ENCODE results near the gene PRKAG2.
A peak's percentile ranks its signal among the peaks of the same experiment; 100 is the strongest.

Gene PRKAG2

DNA sequence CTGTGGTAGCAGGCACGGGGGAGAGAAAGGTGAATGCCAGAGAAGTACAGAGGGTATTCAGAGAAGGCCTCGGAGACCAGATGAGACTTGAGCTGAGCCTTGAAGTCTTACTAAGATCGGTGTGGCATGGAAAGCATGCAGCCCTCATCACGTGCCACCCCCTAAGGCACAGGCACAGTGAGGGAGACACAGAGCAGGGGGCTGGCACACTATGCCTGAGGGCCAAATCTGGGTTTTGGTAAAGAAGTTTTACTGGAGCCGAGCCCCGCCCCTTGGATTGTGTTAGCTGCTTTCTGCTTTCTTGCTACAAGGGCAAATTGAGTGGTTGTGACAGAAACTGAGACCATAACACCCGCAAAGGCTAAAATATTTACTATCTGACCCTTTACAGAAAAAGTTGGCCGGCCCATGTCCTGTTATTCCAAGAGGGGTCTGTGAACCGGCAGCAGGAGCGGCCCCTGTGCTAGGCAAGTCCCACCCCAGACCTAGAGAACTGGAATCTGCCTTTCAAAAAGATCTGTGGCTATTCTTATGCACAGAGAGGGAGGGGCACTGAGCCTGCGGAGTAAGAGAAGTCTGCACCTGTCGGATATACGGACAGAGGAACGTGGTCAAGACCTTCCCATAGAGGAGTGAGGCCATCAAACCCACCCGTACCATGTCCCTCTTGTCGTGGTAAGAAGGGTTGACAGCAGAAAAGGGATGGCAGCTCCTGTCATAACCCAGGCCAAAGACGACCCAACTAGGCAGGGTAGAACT lies 247.9 kb downstream of the PRKAG2 start:
- in situ Hi-C loops (cut with HindIII; ENCODE audit: low pct_ligation_motif_present, low pct_unique_long_range_greater_than_20kb, low sequenced_read_pairs): no loop called here
- DNase-seq: no peak

DNA sequence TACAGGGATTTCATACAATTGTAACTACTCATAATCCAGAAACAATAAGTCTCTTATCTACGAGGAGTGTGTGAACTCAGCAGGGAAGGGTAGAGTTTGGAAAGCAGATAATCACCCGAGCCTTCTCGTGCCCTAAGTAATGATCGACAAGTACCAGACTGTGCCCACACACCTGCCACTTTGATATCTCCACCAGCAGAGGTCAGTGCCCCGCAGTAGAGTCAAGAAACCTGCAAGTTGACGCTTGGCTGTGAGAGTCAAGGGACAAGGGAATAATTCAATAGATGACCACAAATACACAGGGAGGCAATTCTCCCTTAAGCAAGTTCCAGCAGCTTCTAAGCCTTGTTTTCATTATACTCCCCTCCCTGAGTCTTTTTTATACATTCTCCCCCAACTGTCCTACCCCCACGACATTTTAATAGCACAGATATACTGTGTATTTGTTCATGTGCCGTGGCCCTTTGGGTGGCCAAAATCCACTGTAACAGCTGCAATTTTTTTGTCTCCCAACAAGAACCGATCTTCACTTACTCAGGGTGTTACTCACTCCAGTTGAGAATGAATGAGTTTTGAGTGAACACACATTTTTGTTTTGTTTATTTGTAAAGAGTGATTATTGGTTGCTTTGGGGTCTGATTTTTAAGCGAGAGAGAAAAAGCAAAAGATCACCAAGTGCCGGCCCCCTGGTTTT lies 250.3 kb downstream of the PRKAG2 start:
- in situ Hi-C loops (cut with HindIII; ENCODE audit: low pct_ligation_motif_present, low pct_unique_long_range_greater_than_20kb, low sequenced_read_pairs): no loop called here
- DNase-seq: peak; percentile 79

DNA sequence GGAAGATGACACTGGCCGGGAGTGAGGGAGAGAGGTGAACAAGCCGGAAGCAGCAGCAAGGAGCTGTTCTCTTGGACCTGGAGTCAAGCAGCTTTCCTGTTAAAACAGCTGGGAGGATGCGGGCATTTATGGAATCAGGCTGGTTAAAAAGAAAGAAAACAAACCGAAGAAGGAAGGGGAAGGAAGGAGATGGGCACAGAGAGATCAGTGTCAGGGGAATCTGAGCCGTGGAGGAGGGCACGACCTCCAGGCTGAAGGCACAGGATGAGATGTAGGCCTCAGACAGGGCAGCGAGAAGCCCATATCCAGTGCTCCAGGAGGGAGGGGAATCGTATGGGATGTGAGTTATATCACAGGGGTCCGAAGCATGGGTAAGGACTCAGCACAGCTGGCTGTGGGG lies 251.3 kb downstream of the PRKAG2 start:
- no peak for DNase-seq
- in situ Hi-C loops (cut with HindIII; ENCODE audit: low pct_ligation_motif_present, low pct_unique_long_range_greater_than_20kb, low sequenced_read_pairs): no loop called here

DNA sequence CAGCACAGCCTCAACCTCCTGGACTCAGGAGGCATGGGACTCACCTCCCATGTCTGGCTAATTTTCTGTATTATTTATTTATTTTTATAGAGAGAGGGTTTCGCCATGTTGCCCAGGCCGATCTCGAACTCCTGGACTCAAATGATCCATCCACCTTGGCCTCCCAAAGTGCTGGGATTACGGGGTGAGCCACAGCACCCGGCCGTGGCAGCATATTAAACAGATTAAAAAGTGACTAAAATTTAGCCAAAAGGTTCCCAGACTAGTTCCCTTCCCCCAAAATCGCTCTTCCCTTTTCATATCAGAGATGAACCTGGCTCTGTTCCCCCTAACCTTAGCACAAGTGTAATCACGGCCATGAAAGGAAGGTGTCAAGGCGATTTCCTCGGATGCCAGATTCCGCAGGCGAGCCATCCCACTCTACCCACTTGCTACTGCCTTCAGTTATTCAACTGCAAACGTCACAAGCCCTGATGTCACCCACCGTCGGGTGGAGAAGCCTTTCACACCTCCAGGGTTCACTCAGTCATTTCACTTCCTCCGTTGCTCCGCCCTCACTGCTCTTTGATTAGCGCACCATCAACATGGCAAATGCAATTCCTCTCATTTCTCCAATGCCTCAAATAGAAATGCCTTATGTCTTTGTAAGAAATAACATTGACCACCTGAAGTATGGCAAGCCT lies 252.5 kb downstream of the PRKAG2 start:
- no peak for DNase-seq
- in situ Hi-C loops (cut with HindIII; ENCODE audit: low pct_ligation_motif_present, low pct_unique_long_range_greater_than_20kb, low sequenced_read_pairs): no loop called here

DNA sequence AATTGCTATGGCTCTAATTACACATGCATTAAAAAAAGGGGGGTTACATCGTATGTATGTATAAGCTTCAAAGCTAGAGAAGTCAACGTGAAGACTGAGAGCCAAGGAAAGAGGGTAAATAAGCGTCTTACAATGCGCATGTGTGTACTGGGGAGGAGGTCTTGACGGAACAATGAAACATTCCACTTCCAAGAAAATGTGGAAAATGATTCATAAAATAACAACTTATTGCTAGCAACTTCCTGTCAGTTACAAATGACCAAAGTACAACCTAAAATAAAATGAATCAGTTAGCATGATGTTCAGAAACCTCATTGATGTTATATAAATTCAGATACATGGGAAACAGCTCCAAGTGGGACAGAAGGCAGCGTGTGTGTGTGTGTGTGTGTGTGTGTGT lies 253.1 kb downstream of the PRKAG2 start:
- in situ Hi-C loops (cut with HindIII; ENCODE audit: low pct_ligation_motif_present, low pct_unique_long_range_greater_than_20kb, low sequenced_read_pairs): no loop called here
- DNase-seq: no peak

DNA sequence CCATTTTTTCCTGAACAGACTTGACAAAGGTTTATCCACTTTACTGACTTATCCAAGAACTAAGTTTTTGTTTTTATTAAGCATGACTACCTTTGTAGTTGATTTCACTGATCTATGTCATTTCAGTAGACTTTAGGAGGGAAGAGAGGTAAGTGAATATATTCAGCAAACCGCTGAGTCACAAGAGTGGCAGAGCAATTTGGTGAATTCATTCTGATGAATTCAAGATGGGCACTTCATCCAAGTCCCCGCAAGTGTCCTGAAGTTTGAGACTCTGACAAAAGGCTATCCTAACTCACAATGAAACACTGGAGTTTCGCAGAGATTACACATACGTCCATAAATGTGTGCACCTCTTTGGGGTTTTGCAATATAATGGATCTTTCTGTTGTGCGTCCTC lies 255.0 kb downstream of the PRKAG2 start:
- DNase-seq: no peak
- in situ Hi-C loops (cut with HindIII; ENCODE audit: low pct_ligation_motif_present, low pct_unique_long_range_greater_than_20kb, low sequenced_read_pairs): no loop called here

DNA sequence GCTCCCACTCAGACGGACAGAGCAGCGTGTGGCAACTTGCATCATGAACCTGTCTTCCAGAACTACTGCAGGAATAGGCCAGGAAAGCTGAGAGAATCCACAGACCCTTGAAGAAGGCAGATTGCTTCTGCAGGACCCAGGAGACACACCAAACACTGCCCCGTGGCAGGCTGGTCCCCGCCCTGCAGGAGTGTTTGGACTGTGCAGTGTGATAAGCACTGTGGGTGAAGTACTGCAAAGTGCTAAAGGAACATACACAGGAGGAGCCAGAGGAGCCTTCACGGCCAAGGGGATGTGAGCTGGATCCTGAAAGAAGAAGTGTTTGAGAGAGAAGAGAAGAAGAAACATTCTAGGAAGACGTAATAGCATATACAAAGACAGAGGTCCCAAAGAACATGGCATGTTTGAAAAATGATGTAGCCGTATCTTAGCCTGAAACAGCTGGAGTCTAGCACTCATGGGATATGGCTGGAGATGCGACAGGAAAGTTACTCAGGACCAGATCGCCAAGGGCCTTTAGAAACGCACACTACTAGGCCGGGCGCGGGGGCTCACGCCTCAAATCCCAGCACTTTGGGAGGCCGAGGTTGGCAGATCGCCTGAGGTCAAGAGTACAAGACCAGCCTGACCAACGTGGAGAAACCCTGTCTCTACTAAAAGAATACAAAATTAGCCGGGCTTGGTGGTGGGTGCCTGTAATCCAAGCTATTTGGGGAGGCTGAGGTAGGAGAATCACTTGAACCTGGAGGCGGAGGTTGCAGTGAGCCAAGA lies 260.3 kb downstream of the PRKAG2 start:
- in situ Hi-C loops (cut with HindIII; ENCODE audit: low pct_ligation_motif_present, low pct_unique_long_range_greater_than_20kb, low sequenced_read_pairs): no loop called here
- no peak for DNase-seq

DNA sequence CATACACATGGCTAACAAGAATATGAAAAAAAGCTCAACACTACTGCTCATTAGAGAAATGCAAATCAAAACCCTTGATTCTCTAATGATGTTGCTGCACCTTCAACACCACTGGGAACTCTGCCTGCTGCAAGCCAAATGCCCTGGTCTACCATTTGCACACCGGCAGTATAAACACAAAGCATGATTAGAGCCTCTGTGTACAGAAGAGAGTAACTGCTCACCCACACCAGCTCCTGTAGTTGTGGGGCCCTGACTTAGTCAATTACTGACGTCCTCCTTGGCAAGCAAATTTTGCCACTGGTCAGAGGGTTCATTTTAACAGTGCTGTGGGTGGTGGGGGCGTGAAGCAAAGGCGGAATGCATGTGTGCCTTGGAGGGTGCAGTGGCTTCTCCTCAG lies 261.1 kb downstream of the PRKAG2 start:
- no peak for DNase-seq
- in situ Hi-C loops (cut with HindIII; ENCODE audit: low pct_ligation_motif_present, low pct_unique_long_range_greater_than_20kb, low sequenced_read_pairs): no loop called here

DNA sequence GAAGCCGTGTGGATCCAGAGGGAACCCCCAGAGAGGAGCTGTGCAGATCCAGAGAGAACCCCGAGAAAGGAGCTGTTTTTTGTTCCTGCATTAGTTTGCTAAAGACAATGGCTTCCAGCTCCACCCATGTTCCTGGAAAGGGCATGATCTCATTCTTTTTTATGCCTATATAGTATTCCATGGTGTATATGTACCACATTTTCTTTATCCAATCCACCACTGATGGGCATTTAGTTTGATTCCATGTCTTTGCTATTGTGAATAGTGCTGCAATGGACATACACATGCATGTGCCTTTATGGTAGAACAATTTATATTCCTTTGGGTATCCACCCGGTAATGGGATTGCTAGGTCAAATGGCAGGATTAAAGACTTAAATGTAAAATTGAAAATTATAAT lies 261.9 kb downstream of the PRKAG2 start:
- DNase-seq: no peak
- in situ Hi-C loops (cut with HindIII; ENCODE audit: low pct_ligation_motif_present, low pct_unique_long_range_greater_than_20kb, low sequenced_read_pairs): no loop called here

DNA sequence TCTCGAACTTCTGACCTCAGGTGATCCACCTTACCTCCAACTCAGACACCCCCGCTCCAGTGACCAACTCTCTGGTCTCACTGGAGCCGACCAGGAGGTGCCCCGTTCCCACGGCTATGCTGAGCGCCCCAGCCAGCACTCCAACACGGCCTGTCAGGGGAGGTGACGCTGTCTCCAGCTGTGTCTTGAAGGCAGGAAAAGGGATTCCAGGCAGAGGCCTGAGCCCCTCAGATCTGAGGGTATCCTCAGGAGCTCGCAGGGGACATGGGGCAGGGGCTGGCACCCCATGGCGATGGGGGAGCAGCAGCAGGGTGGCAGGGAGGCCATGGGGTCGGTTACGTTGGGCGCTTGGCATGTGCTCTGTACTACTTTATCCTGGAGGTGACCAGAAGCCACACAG lies 262.9 kb downstream of the PRKAG2 start:
- no peak for DNase-seq
- in situ Hi-C loops (cut with HindIII; ENCODE audit: low pct_ligation_motif_present, low pct_unique_long_range_greater_than_20kb, low sequenced_read_pairs): no loop called here

DNA sequence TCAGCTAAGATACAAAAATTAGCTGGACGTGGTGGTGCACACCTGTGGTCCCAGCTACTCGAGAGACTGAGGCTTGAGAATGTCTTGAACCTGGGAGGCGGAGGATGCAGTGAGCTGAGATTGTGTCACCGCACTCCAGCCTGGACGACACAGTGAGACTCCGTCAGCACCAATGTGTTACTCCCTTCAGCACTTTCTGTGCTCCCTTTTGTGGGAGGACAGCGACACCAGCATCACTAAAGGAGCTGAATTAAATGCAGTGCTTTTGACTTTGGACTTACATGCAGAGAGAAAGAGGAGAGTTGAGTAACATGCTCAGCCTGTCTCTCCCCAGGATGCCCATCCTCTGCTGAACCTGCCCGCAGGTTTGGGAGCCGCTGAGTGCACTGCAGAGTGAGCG lies 265.0 kb downstream of the PRKAG2 start:
- in situ Hi-C loops (cut with HindIII; ENCODE audit: low pct_ligation_motif_present, low pct_unique_long_range_greater_than_20kb, low sequenced_read_pairs): no loop called here
- DNase-seq: no peak

DNA sequence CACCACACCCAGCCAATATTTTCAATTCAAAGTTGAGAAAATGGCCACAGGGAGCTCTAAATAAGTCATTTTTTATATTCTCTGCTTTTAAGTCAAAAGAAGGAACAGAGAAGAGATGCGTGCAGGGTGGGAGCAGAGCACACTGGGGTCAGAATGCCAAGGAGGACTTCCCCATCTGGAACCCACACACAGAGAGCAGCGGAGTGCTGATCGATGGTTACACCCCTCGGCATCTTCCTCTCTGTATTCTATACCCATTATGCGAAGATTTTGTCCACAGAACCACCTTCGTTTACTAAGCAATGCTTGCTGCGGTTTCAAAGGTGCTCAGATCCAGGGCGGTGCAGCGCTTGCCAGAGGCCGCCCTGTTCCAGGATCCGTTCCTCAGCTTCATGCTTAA lies 265.9 kb downstream of the PRKAG2 start:
- DNase-seq: no peak
- in situ Hi-C loops (cut with HindIII; ENCODE audit: low pct_ligation_motif_present, low pct_unique_long_range_greater_than_20kb, low sequenced_read_pairs): no loop called here

DNA sequence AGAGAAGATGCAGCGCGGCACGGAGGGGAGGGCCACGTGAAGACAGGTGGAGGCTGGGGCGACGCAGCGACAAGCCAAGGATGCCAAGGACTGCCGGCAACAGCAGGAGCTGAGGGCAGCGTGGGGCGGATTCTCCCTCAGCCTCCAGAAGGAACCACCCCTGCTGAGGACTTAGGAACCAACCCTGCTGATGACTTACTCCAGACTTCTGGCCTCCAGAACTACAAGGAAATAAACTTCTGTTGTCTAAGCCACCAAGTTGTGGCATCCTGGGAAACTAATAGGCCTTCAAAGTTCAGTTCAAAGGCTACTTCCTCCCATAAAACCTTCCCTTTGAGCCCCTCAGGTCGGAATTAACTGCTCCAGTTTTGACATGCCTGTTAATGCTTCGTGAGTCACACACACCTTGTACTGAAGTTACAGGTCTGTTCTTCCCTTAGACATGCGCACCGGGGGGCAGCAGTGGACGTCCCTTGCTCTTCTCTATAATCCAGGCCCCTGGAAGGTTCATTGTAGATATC lies 268.8 kb downstream of the PRKAG2 start:
- in situ Hi-C loops (cut with HindIII; ENCODE audit: low pct_ligation_motif_present, low pct_unique_long_range_greater_than_20kb, low sequenced_read_pairs): no loop called here
- DNase-seq: no peak

DNA sequence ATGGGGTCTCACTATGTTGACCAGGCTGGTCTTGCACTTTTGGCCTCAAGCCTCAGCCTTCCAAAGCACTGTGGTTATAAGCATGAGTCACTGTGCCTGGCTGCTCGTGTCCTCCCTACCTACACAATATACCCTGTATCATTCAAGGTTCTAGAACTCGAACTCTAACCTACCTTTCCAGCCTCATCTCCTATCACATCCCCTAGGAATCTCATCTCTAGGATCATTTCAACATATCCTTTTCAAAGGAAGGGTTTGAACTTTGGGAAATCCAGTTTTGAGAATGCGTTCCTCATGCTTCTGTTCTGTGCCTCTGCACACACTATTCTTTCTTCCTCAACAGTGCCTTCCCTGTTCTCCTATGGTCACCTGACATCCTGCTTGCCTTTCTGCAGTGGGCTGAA lies 269.4 kb downstream of the PRKAG2 start:
- DNase-seq: peak; percentile 68

DNA sequence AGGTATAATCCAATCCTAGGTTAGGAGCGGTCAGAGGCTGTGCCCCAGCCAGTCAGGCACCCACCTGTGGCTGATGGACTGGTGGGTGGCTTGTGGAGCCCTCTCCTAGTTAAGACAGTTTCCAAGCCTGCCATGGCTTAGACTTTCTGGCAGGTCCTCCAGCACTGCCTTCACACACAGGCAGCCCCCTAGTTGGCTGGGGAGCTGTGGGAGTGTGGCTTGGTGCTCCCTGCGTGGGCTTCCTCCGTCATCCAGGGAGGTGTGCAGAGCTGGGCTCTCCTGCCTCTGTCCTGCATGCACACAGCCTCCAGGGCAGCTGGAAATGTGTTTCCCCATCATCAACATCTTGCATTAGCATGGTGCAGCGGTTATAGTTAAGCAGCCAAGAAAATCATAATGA lies 273.0 kb downstream of the PRKAG2 start:
- DNase-seq: no peak
- in situ Hi-C loops (cut with HindIII; ENCODE audit: low pct_ligation_motif_present, low pct_unique_long_range_greater_than_20kb, low sequenced_read_pairs): no loop called here

More for the DNA sequence above, 269.4 kb downstream of the PRKAG2 start:
- in situ Hi-C loops (cut with HindIII; ENCODE audit: low pct_ligation_motif_present, low pct_unique_long_range_greater_than_20kb, low sequenced_read_pairs): no loop called here

DNA sequence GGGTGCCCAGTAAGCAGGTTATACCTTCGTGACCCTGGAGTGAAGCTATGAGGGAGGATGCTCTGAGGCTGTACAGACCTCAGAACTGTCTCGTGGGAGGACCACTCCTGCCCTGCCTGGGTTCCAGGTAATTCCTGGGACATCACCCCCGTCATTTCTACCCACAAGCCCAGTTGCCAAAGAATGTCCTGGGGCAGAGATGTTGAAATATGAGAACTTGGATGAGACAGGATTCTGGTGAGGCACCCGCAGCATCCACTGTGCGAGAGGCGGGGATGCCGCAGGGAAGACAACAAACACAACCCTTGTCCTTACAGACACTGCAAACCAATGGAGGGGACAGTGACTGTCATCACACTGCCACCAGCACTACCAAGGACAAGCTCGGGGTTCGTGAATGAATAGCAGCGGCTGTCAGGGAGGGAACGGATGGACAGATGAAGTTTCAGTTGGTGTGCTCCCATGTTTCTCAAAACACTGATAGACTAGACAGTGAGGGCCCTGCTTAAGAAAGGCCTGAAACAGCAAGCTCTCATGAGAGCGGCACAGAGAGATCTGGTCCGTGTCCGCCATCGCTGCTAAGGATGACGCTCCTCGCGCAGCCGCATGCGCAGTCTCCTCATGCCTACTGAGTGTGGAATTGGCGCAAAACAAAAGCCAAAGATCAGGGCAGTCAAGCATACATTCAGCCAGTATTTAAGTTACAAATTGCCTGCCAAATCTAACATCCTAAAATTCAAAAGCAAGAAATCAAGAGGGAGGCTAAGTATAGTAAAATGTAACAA lies 275.2 kb downstream of the PRKAG2 start:
- DNase-seq: no peak
- in situ Hi-C loops (cut with HindIII; ENCODE audit: low pct_ligation_motif_present, low pct_unique_long_range_greater_than_20kb, low sequenced_read_pairs): no loop called here

DNA sequence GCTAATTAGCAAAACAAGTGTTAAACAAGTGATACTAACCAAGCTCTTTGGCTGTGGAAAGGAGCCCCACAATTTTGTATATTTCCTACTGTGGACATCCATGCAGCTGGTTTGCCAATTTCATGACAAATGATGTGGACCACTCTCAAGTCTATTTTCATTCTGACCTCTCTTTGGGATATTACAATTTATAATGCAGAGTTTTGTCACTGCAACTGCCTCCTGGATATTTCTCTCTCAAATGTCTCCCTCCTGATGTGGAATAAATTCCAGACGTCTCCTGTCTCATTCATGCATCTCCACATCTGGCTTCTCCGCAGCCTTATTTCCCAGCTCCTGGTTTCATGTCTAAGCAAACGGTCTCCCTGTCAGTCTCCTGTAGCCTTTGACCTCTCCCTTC lies 276.6 kb downstream of the PRKAG2 start:
- DNase-seq: no peak
- in situ Hi-C loops (cut with HindIII; ENCODE audit: low pct_ligation_motif_present, low pct_unique_long_range_greater_than_20kb, low sequenced_read_pairs): no loop called here
